HCT116 (cell line): ENCODE measurements around the gene HNF1B. TPM values are rescaled to one million over a fixed set of nuclear protein-coding genes. Genes with fewer than 3 reads are reported as not detected.

ENCODE experiments used
- ATAC-seq: fragments of 200-7000 bp; cut with Tn5 transposase; 2 replicates; pipeline ENCODE4 v1.9.1; 2020; ENCODE audit warnings: mild to moderate bottlenecking, moderate library complexity
- BruUV-seq: library from RNA; stranded (reverse); fragments of 400-500 nt; replicated peaks from 2 replicates; lab custom pipeline; 2021; lab: Mats Ljungman, UMichigan
- CTCF ChIA-PET: fragments of 300-600 bp; sonication (Branson Sonifier 250); formaldehyde crosslinking; loops from one replicate; lab custom pipeline; 2021; ENCODE audit warnings: antibody characterized with exemption; lab: Charles Lee
- POLR2A ChIA-PET: fragments of 300-600, 350-600 bp; sonication (Branson Sonifier 250); formaldehyde crosslinking; loops from one replicate; lab custom pipeline; 2021; ENCODE audit warnings: antibody characterized with exemption; lab: Charles Lee
- RAD21 ChIA-PET, 2 experiments: fragments of 300-600 bp; sonication (Branson Sonifier 250); formaldehyde crosslinking; loops; one replicate each; lab custom pipeline; 2023; ENCODE audit warnings: low total read pairs in 2 of 2; ENCODE audit not compliant: uncharacterized antibody in 2 of 2, unreplicated experiment in 2 of 2, low non-redundant PET in 1 of 2; lab: Charles Lee
- DNase-seq: peaks from one replicate; pipeline ENCODE4 v3.0.0-alpha.2; 2010; ENCODE audit warnings: low read depth, low spot score
- H2AFZ ChIP-seq: fragments of 200-600 bp; shearing (Covaris generic), sonication (generic); 2 replicates; pipeline ENCODE4 v1.6.1; 2017; ENCODE audit warnings: low read depth, mixed run types, mixed read lengths, antibody characterized with exemption, low read length; ENCODE audit not compliant: poor library complexity, severe bottlenecking
- H3K27ac ChIP-seq: 2 replicates; pipeline ENCODE4 v1.5.1; 2012; ENCODE audit warnings: low read depth, low read length
- H3K27me3 ChIP-seq: fragments of 200-600 bp; sonication (generic); 2 replicates; pipeline ENCODE4 v1.6.1; 2016; ENCODE audit warnings: mixed run types, low read length, mixed read lengths; ENCODE audit not compliant: insufficient read depth
- H3K36me3 ChIP-seq, 2 experiments: fragments of 200-500 bp in 1 of 2; fragments of 200-600 bp in 1 of 2; sonication (Bioruptor generic) in 1 of 2; sonication (generic) in 1 of 2; 2 replicates each; pipeline versions ENCODE4 v1.5.1 to v1.6.1; 2014 to 2016; ENCODE audit warnings: low read length in 2 of 2, inconsistent platforms in 1 of 2, mixed read lengths in 1 of 2, mixed run types in 1 of 2; ENCODE audit not compliant: insufficient read depth in 2 of 2, control insufficient read depth in 1 of 2
- H3K4me1 ChIP-seq, 2 experiments: fragments of 200-600 bp in 1 of 2; sonication (generic) in 1 of 2; 2 replicates each; pipeline versions ENCODE4 v1.5.1 to v1.6.1; 2012 to 2017; ENCODE audit warnings: low read length in 2 of 2, inconsistent platforms in 1 of 2, mild to moderate bottlenecking in 1 of 2, mixed read lengths in 1 of 2, mixed run types in 1 of 2, moderate library complexity in 1 of 2; ENCODE audit not compliant: insufficient read depth in 2 of 2, control insufficient read depth in 1 of 2
- H3K4me2 ChIP-seq: fragments of 200-600 bp; sonication (generic); 2 replicates; pipeline ENCODE4 v1.6.1; 2017; ENCODE audit warnings: mixed run types, low read length, mixed read lengths
- H3K4me3 ChIP-seq, 2 experiments: fragments of 200-600 bp in 1 of 2; sonication (generic) in 1 of 2; replicated peaks in 1 of 2; 2 replicates each; pipeline ENCODE4 v1.5.1; 2011 to 2016; ENCODE audit warnings: low read length in 2 of 2, control low read depth in 1 of 2, low read depth in 1 of 2, mild to moderate bottlenecking in 1 of 2, mixed read lengths in 1 of 2, mixed run types in 1 of 2
- H3K79me2 ChIP-seq: fragments of 200-600 bp; sonication (generic); 2 replicates; pipeline ENCODE4 v1.6.1; 2017; ENCODE audit warnings: mild to moderate bottlenecking, mixed run types, low read length, moderate library complexity, mixed read lengths; ENCODE audit not compliant: insufficient read depth
- H3K9ac ChIP-seq: fragments of 200-600 bp; sonication (generic); 2 replicates; pipeline ENCODE4 v1.6.1; 2016; ENCODE audit warnings: low read length, mixed read lengths
- H3K9me2 ChIP-seq: fragments of 200-600 bp; sonication (generic), shearing (Covaris generic); 2 replicates; pipeline ENCODE4 v1.6.1; 2017; ENCODE audit warnings: mixed run types, mild to moderate bottlenecking, moderate library complexity; ENCODE audit not compliant: insufficient read depth
- H3K9me3 ChIP-seq, 2 experiments: fragments of 200-500 bp in 1 of 2; fragments of 200-600 bp in 1 of 2; sonication (Bioruptor generic) in 1 of 2; sonication (generic) in 1 of 2; 2 replicates each; pipeline ENCODE4 v1.6.1; 2014 to 2017; ENCODE audit warnings: low read length in 2 of 2, mixed read lengths in 2 of 2, inconsistent platforms in 1 of 2, low read depth in 1 of 2, mild to moderate bottlenecking in 1 of 2, mixed run types in 1 of 2, moderate library complexity in 1 of 2; ENCODE audit not compliant: control insufficient read depth in 1 of 2, insufficient read depth in 1 of 2
- H4K20me1 ChIP-seq: fragments of 200-600 bp; sonication (generic), shearing (Covaris generic); 2 replicates; pipeline ENCODE4 v1.6.1; 2017; ENCODE audit warnings: mixed run types, mild to moderate bottlenecking, moderate library complexity; ENCODE audit not compliant: insufficient read depth
- ATF3 ChIP-seq: IDR thresholded peaks from 2 replicates; pipeline ENCODE4 v1.6.1; 2012
- CBX3 ChIP-seq: IDR thresholded peaks from 2 replicates; pipeline ENCODE4 v1.6.1; 2012; ENCODE audit warnings: low read depth
- CEBPB ChIP-seq: IDR thresholded peaks from 2 replicates; pipeline ENCODE4 v1.6.1; 2012; ENCODE audit warnings: low read depth
- CTCF ChIP-seq, 3 experiments: fragments of 200-600 bp in 1 of 3; sonication (generic) in 1 of 3; IDR thresholded peaks in 2 of 3; conservative IDR thresholded peaks in 1 of 3; 2 replicates each; pipeline ENCODE4 v1.5.1; 2012 to 2017; ENCODE audit warnings: low read depth in 2 of 3, low read length in 2 of 3, antibody characterized with exemption in 1 of 3, borderline replicate concordance in 1 of 3, control low read depth in 1 of 3, mild to moderate bottlenecking in 1 of 3, mixed read lengths in 1 of 3, mixed run types in 1 of 3, moderate library complexity in 1 of 3; ENCODE audit not compliant: insufficient read depth in 1 of 3
- EGR1 ChIP-seq: IDR thresholded peaks from 2 replicates; pipeline ENCODE4 v1.6.1; 2012; ENCODE audit warnings: low read depth
- ELF1 ChIP-seq: IDR thresholded peaks from 2 replicates; pipeline ENCODE4 v1.6.1; 2012; ENCODE audit warnings: low read depth, borderline replicate concordance
- EZH2 ChIP-seq: fragments of 200-600 bp; sonication (generic); IDR thresholded peaks from 2 replicates; pipeline ENCODE4 v1.6.1; 2017; ENCODE audit warnings: antibody characterized with exemption, mixed run types
- JUND ChIP-seq: IDR thresholded peaks from 2 replicates; pipeline ENCODE4 v1.6.1; 2012
- MAX ChIP-seq: IDR thresholded peaks from 2 replicates; pipeline ENCODE4 v1.6.1; 2012
- POLR2A ChIP-seq: IDR thresholded peaks from 2 replicates; pipeline ENCODE4 v1.7.0; 2011; ENCODE audit warnings: borderline replicate concordance; ENCODE audit not compliant: insufficient read depth, insufficient read length; ENCODE audit errors: extremely low read depth
- POLR2AphosphoS5 ChIP-seq: IDR thresholded peaks from 2 replicates; pipeline ENCODE4 v1.6.1; 2011; ENCODE audit warnings: mild to moderate bottlenecking, low read depth, low read length, moderate library complexity
- RAD21 ChIP-seq: IDR thresholded peaks from 2 replicates; pipeline ENCODE4 v1.6.1; 2012; ENCODE audit warnings: low read depth, mild to moderate bottlenecking
- SIN3A ChIP-seq: IDR thresholded peaks from 2 replicates; pipeline ENCODE4 v1.6.1; 2012; ENCODE audit warnings: low read depth
- SP1 ChIP-seq: IDR thresholded peaks from 2 replicates; pipeline ENCODE4 v1.6.1; 2012; ENCODE audit warnings: low read depth
- SRF ChIP-seq: IDR thresholded peaks from 2 replicates; pipeline ENCODE4 v1.6.1; 2012; ENCODE audit warnings: low read depth
- TCF7L2 ChIP-seq: IDR thresholded peaks from 2 replicates; pipeline ENCODE4 v1.7.0; 2011; ENCODE audit warnings: borderline replicate concordance, inconsistent platforms; ENCODE audit not compliant: insufficient read depth, insufficient read length; ENCODE audit errors: extremely low read depth
- YY1 ChIP-seq: IDR thresholded peaks from 2 replicates; pipeline ENCODE4 v1.6.1; 2011; ENCODE audit warnings: low read length, low read depth, moderate library complexity, mild to moderate bottlenecking; ENCODE audit not compliant: insufficient replicate concordance; ENCODE audit errors: extremely low read depth
- ZFX ChIP-seq: fragments of 450-650 bp; IDR thresholded peaks from 2 replicates; pipeline ENCODE4 v1.6.1; 2017
- ZNF274 ChIP-seq: fragments of 200-500 bp; sonication (Bioruptor generic); IDR thresholded peaks from 2 replicates; pipeline ENCODE4 v1.6.1; 2014; ENCODE audit warnings: mild to moderate bottlenecking, low read depth, low read length, inconsistent platforms
- intact Hi-C: fragments of 100-400 bp; cut with micrococcal nuclease; formaldehyde crosslinking; loops from 2 replicates; pipeline ENCODE4 v1.10.0; 2022
- total RNA-seq: library from RNA; stranded (reverse); gene quantifications from one replicate; pipeline ENCODE4 v1.2.1, GENCODE V29; 2021; ENCODE audit not compliant: unreplicated experiment

The HNF1B gene
- total RNA-seq, 1 experiment from 2014 or later, result 3.6 TPM

GRCh38 chr17:37677021-37677420, 67.8 kb downstream of the HNF1B start:
- BruUV-seq, result no TSS peak
- no peak overlapping the region for H3K4me3 ChIP-seq
- H3K9ac ChIP-seq, result no peak overlapping the region
- H3K4me1 ChIP-seq, result peaks cover 0 to 2% of the 10 kb centered on the region in 2 experiments; a peak in 2 of 4 replicates
- no peak for TF ChIP-seq ZNF274
- no peak for TF ChIP-seq POLR2A
- no peak for TF ChIP-seq ZFX
- no peak for TF ChIP-seq SP1
- TF ChIP-seq SRF, result no peak
- no peak for TF ChIP-seq TCF7L2
- no peak for TF ChIP-seq POLR2AphosphoS5
- TF ChIP-seq MAX, result no peak
- TF ChIP-seq ELF1, result no peak
- no peak for TF ChIP-seq CBX3
- TF ChIP-seq ATF3, result no peak
- no peak for TF ChIP-seq RAD21
- TF ChIP-seq SIN3A, result no peak
- no peak for TF ChIP-seq CEBPB
- TF ChIP-seq JUND, result no peak
- no peak for TF ChIP-seq YY1
- no peak for TF ChIP-seq CTCF (IDR thresholded peaks at IDR 0.05 in 2 of 3, conservative IDR thresholded peaks at IDR 0.05 in 1 of 3; ENCODE audit: borderline replicate concordance in 1 of 3, insufficient read depth in 1 of 3, low read depth in 2 of 3, low read length in 2 of 3)
- TF ChIP-seq EZH2, result no peak
- TF ChIP-seq EGR1, result no peak
- RAD21 ChIA-PET, result no interaction called here
- H2AFZ ChIP-seq, result no peak overlapping the region
- CTCF ChIA-PET, result no interaction called here
- intact Hi-C loops, result no loop called here
- no peaks in the 10 kb centered on the region for H4K20me1 ChIP-seq
- no peak overlapping the region for H3K4me2 ChIP-seq
- POLR2A ChIA-PET, result no interaction called here
- no peak overlapping the region for H3K27ac ChIP-seq
- H3K79me2 ChIP-seq, result no peaks in the 10 kb centered on the region
- H3K9me3 ChIP-seq, result no peaks in the 10 kb centered on the region
- H3K9me2 ChIP-seq, result no peaks in the 10 kb centered on the region
- no peaks in the 10 kb centered on the region for H3K36me3 ChIP-seq
- H3K27me3 ChIP-seq, result no peaks in the 10 kb centered on the region
- ATAC-seq (no peak), DNase-seq (no peak)
